ENCODE data around the gene DTX4. TPM values are rescaled to one million over a fixed set of nuclear protein-coding genes. Genes with fewer than 3 reads are reported as not detected.

The DTX4 gene
- total and polyA plus RNA-seq, 2 donors = 14.8 to 24.0 TPM

- H3K36me3 ChIP-seq (ENCODE audit: insufficient read depth) = peaks cover 4% of the 10 kb centered on the region
- H3K4me3 ChIP-seq (ENCODE audit: low read depth, low read length) = no peak overlapping the region
- no peak overlapping the region for H3K27ac ChIP-seq (ENCODE audit: low read depth)
- 92% methylated on average over 8 of the region's 8 CpGs for WGBS
- peaks cover 2% of the 10 kb centered on the region for H3K4me1 ChIP-seq (ENCODE audit: insufficient read depth)
- DNase-seq (ENCODE audit: extremely low spot score) = no peak
These were observed 20.0 kb downstream of the DTX4 start for GRCh38 chr11:59191890-59192289.

- H3K36me3 ChIP-seq (ENCODE audit: insufficient read depth) = peaks cover 4% of the 10 kb centered on the region
- no peaks in the 10 kb centered on the region for H3K4me1 ChIP-seq (ENCODE audit: insufficient read depth)
- 89% methylated on average over 4 of the region's 4 CpGs for WGBS
- DNase-seq (ENCODE audit: extremely low spot score) = no peak
- H3K4me3 ChIP-seq (ENCODE audit: low read depth, low read length) = no peak overlapping the region
- H3K27ac ChIP-seq (ENCODE audit: low read depth) = no peak overlapping the region
These were observed 20.6 kb downstream of the DTX4 start for GRCh38 chr11:59192446-59193020.

DNA sequence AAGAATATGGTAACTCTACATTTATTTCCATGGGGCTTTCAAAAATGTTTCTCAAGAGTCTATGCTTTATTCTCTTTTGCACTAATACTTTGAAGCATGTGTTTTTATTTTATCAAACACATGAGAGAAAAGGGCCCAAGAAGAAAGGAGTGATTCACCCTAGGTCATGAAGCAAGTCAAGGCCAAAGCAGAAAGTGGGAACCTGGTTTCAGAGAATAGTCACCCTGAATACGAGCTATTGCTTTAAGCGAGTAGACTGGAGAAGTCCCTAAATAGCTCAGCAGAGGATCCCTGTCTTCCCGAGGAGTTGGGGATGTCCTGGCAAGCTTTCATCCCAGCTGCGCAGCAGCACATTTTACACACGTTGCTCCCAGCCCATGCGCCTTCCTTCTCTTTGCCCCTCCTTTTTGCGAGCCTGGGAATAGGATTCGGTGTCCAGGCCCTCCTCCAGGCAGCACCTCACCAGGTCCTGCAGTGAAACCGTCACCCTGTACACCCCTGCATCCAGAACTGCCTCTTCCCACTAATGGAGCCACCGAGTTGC is 21.7 kb downstream of the DTX4 start:
- Histone ChIP-seq H3K27ac (ENCODE audit: low read depth) (no peak overlapping the region), H3K36me3 (ENCODE audit: insufficient read depth) (peaks cover 4% of the 10 kb centered on the region)
- 67% methylated on average over 10 of the region's 10 CpGs for WGBS

GRCh38 chr11:59195586-59195985 is 23.7 kb downstream of the DTX4 start:
- Histone ChIP-seq H3K36me3 (ENCODE audit: insufficient read depth) (peaks cover 3% of the 10 kb centered on the region), H3K4me1 (ENCODE audit: insufficient read depth) (no peaks in the 10 kb centered on the region), H3K4me3 (ENCODE audit: low read depth, low read length) (no peak overlapping the region), H3K27ac (ENCODE audit: low read depth) (no peak overlapping the region)
- WGBS = 74% methylated on average over 4 of the region's 4 CpGs
- DNase-seq (ENCODE audit: extremely low spot score) = no peak

More for the DNA sequence above, 21.7 kb downstream of the DTX4 start:
- DNase-seq (ENCODE audit: extremely low spot score) = no peak
- no peak overlapping the region for H3K4me3 ChIP-seq (ENCODE audit: low read depth, low read length)
- no peaks in the 10 kb centered on the region for H3K4me1 ChIP-seq (ENCODE audit: insufficient read depth)

DNA sequence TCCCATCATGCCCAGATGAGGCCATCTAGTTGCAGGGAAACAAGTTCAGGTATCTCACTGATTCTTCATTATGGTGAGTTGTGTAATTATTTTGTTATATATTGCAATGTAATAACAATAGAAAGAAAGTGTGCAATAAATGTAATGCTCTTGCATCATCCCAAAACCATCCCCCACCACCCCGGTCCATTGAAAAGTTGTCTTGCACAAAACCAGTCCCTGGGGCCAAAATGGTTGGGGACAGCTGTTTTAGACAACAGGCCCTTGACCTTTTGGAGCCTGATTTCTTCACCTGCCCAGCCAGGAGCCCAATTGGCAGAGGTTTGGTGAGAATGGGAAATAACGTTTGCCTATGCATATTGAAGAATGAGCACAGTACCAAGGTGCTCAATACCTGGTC is 24.8 kb downstream of the DTX4 start:
- Histone ChIP-seq H3K27ac (ENCODE audit: low read depth) (no peak overlapping the region), H3K4me3 (ENCODE audit: low read depth, low read length) (no peak overlapping the region)
- WGBS = 91% methylated on average over 2 of the region's 2 CpGs

GRCh38 chr11:59197991-59198390 is 26.1 kb downstream of the DTX4 start:
- Histone ChIP-seq H3K4me3 (ENCODE audit: low read depth, low read length) (no peak overlapping the region), H3K27ac (ENCODE audit: low read depth) (no peak overlapping the region), H3K36me3 (ENCODE audit: insufficient read depth) (peaks cover 3% of the 10 kb centered on the region), H3K4me1 (ENCODE audit: insufficient read depth) (no peaks in the 10 kb centered on the region)
- 11% methylated on average over 9 of the region's 9 CpGs for WGBS
- peak; percentile 61 for DNase-seq (ENCODE audit: extremely low spot score)

More for the DNA sequence above, 24.8 kb downstream of the DTX4 start:
- no peak for DNase-seq (ENCODE audit: extremely low spot score)
- Histone ChIP-seq H3K36me3 (ENCODE audit: insufficient read depth) (peaks cover 3% of the 10 kb centered on the region), H3K4me1 (ENCODE audit: insufficient read depth) (no peaks in the 10 kb centered on the region)

DNA sequence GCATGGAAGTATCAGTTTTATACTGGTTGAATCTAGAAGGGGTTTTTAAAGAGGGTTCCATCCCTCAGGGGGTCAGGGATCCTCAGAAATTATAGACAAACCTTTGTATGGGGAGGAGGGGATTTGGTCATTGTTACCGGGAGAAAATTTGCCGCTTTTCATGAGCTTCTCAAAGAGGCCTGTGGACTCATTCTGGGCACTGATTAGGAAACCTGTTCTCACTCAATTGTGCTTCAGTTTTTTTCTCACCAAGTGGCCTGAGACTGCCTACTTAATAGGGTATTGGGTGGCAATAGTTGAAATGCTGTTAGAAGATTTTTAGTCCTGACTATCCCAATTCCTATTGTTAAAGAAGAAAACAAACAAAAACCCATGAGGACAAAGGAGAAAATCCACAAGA is 26.8 kb downstream of the DTX4 start:
- WGBS = 92% methylated on average over 2 of the region's 2 CpGs
- Histone ChIP-seq H3K4me3 (ENCODE audit: low read depth, low read length) (no peak overlapping the region), H3K4me1 (ENCODE audit: insufficient read depth) (no peaks in the 10 kb centered on the region), H3K27ac (ENCODE audit: low read depth) (no peak overlapping the region), H3K36me3 (ENCODE audit: insufficient read depth) (peaks cover under 1% of the 10 kb centered on the region)
- DNase-seq (ENCODE audit: extremely low spot score) = no peak

DNA sequence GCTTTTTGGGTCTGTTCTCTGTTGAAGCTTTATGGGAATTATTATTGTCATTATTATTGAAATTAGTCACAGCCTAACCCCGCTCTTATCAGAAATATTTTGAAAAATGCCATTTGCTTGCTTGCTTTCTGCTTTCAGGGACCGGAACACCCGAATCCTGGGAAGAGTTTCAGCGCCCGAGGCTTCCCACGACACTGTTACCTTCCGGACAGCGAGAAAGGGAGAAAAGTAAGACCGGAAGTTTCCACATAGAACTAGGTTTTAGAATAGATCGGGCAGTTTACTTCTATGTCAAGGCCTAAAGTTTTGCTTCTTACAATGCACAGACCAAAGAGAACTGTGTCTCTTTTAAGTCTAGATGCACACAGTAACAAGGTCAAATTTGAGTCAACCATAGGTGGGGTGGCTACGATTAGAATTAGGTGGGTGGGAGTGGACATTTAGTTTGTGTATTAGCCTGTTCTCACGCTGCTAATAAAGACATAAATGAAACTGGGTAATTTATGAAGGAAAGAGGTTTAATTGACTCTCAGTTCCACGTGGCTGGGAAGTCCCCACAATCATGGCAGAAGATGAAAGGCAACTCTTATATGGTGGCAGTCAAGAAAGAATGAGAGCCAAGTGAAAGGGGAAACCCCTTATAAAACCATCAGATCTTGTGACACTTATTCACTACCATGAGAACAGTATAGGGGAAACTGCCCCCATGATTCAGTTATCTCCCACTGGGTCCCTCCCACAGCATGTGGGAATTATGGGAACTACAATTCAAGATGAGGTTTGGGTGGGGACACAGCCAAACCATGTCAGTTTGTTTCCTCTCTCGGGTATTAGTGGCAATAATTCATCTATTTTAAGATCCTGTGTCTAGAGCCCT is 27.9 kb downstream of the DTX4 start:
- no peak for DNase-seq (ENCODE audit: extremely low spot score)
- H3K4me3 ChIP-seq (ENCODE audit: low read depth, low read length) = no peak overlapping the region
- no peaks in the 10 kb centered on the region for H3K36me3 ChIP-seq (ENCODE audit: insufficient read depth)
- 69% methylated on average over 14 of the region's 14 CpGs for WGBS
- peak overlapping the region; percentile 55 for H3K27ac ChIP-seq (ENCODE audit: low read depth)
- H3K4me1 ChIP-seq (ENCODE audit: insufficient read depth) = no peaks in the 10 kb centered on the region

DNA sequence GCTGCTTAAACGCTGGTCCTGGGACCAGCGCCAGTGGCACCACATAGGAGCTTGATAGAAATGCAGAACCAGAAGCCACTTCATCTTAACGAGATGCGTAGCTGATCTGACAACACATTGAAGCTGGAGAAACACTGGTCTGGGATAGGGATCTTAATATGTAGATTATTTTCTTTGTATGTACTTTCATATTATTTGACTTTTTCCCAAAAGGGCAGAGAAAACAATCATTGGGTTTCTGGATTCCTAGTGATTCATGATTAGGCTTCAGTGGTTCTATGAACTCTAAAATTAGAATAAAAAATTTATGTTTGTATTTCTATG is 28.5 kb downstream of the DTX4 start:
- DNase-seq (ENCODE audit: extremely low spot score) = no peak
- WGBS = 28% methylated on average over 4 of the region's 4 CpGs
- no peak overlapping the region for H3K4me3 ChIP-seq (ENCODE audit: low read depth, low read length)
- no peak overlapping the region for H3K27ac ChIP-seq (ENCODE audit: low read depth)
- no peaks in the 10 kb centered on the region for H3K4me1 ChIP-seq (ENCODE audit: insufficient read depth)
- H3K36me3 ChIP-seq (ENCODE audit: insufficient read depth) = no peaks in the 10 kb centered on the region

DNA sequence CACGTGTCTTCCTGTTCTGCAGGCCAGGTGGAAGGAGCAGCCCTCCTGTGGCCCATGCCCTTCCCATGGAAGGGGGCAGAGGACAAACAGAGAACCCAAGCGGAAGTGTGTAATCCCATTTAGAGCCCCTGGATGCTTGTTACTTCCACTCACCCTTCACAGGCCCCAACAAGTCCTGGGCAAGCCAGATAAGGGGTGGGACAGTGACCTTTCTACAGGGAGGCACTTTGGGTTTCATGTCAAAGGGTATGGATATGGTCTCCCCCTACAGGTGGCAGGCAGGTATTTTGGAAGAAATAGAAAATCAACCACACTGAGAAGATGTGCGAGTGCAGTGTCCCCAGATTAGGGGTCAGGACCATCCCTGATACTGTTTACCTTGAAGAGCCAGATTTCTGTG is 29.4 kb downstream of the DTX4 start:
- Histone ChIP-seq H3K36me3 (ENCODE audit: insufficient read depth) (peaks cover 5% of the 10 kb centered on the region), H3K4me3 (ENCODE audit: low read depth, low read length) (no peak overlapping the region), H3K27ac (ENCODE audit: low read depth) (peak overlapping the region; percentile 47), H3K4me1 (ENCODE audit: insufficient read depth) (no peaks in the 10 kb centered on the region)
- DNase-seq (ENCODE audit: extremely low spot score) = no peak
- WGBS = 78% methylated on average over 3 of the region's 3 CpGs

GRCh38 chr11:59204746-59205145 is 32.8 kb downstream of the DTX4 start:
- H3K36me3 ChIP-seq (ENCODE audit: insufficient read depth) = peaks cover 5% of the 10 kb centered on the region
- no peak overlapping the region for H3K4me3 ChIP-seq (ENCODE audit: low read depth, low read length)
- DNase-seq (ENCODE audit: extremely low spot score) = no peak
- 96% methylated on average over 3 of the region's 3 CpGs for WGBS
- no peak overlapping the region for H3K27ac ChIP-seq (ENCODE audit: low read depth)
- H3K4me1 ChIP-seq (ENCODE audit: insufficient read depth) = no peaks in the 10 kb centered on the region

- no peak overlapping the region for H3K4me3 ChIP-seq (ENCODE audit: low read depth, low read length)
- WGBS = 79% methylated on average over 7 of the region's 7 CpGs
- H3K27ac ChIP-seq (ENCODE audit: low read depth) = no peak overlapping the region
- DNase-seq (ENCODE audit: extremely low spot score) = no peak
- peaks cover 5% of the 10 kb centered on the region for H3K36me3 ChIP-seq (ENCODE audit: insufficient read depth)
- no peaks in the 10 kb centered on the region for H3K4me1 ChIP-seq (ENCODE audit: insufficient read depth)
These were observed 33.7 kb downstream of the DTX4 start for GRCh38 chr11:59205648-59206047.

GRCh38 chr11:59206635-59207034 is 34.7 kb downstream of the DTX4 start:
- no peaks in the 10 kb centered on the region for H3K4me1 ChIP-seq (ENCODE audit: insufficient read depth)
- no peak overlapping the region for H3K4me3 ChIP-seq (ENCODE audit: low read depth, low read length)
- no peak overlapping the region for H3K27ac ChIP-seq (ENCODE audit: low read depth)
- DNase-seq (ENCODE audit: extremely low spot score) = no peak
- 67% methylated on average over 4 of the region's 4 CpGs for WGBS
- peaks cover 5% of the 10 kb centered on the region for H3K36me3 ChIP-seq (ENCODE audit: insufficient read depth)

DNA sequence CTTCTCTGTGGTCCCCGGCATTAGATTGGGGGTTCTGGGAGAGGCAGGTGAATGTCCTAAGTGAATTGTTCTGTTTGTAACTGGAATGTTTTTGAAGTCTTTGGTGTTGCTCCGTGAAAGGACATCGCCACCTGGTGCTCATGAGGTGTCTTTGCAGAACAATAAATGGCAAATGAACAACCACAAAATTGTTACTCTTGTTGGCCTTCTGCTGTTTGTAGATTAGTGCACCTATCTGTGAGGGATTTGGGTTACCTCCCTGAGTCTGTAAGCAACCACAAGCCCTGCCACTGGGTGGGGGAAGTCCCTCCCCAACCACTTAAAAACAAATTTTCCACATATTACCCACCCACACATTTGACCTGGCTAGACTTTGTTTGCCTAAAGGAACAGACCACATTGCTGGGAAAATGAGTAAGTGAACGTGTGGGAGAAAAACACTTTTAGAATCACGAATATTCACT is 36.1 kb downstream of the DTX4 start:
- WGBS = 8% methylated on average over 5 of the region's 5 CpGs
- H3K27ac ChIP-seq (ENCODE audit: low read depth) = no peak overlapping the region
- peaks cover 5% of the 10 kb centered on the region for H3K36me3 ChIP-seq (ENCODE audit: insufficient read depth)
- DNase-seq (ENCODE audit: extremely low spot score) = no peak
- no peak overlapping the region for H3K4me3 ChIP-seq (ENCODE audit: low read depth, low read length)
- H3K4me1 ChIP-seq (ENCODE audit: insufficient read depth) = no peaks in the 10 kb centered on the region

Data from urinary bladder (tissue), 4 donors.